PFSK-1 (cell line): ENCODE data around the gene S100Z.

ENCODE experiments used
- POLR2AphosphoS5 ChIP-seq: IDR thresholded peaks from 2 replicates; pipeline ENCODE4 v1.6.1; 2012; ENCODE audit warnings: low read depth, mild to moderate bottlenecking, control low read depth, low read length, moderate library complexity
- SIN3A ChIP-seq: IDR thresholded peaks from 2 replicates; pipeline ENCODE4 v1.6.1; 2012; ENCODE audit warnings: mild to moderate bottlenecking, low read length, moderate library complexity, borderline replicate concordance; ENCODE audit not compliant: insufficient read depth
- TAF1 ChIP-seq: IDR thresholded peaks from 2 replicates; pipeline ENCODE4 v1.6.1; 2012; ENCODE audit warnings: low read length, control low read depth, borderline replicate concordance; ENCODE audit not compliant: insufficient read depth

- no peak for TF ChIP-seq POLR2AphosphoS5
- no peak for TF ChIP-seq TAF1
- TF ChIP-seq SIN3A: no peak
Observed at GRCh38 chr5:76809141-76809540, 40.7 kb upstream of the S100Z start.
